Measurements from ENCODE around the gene WIZ. TPM values are rescaled to one million over a fixed set of nuclear protein-coding genes. Genes with fewer than 3 reads are reported as not detected.

The WIZ gene
- total and polyA plus RNA-seq, 2 experiments from 2014 or later = 8.9 to 39.5 TPM

DNA sequence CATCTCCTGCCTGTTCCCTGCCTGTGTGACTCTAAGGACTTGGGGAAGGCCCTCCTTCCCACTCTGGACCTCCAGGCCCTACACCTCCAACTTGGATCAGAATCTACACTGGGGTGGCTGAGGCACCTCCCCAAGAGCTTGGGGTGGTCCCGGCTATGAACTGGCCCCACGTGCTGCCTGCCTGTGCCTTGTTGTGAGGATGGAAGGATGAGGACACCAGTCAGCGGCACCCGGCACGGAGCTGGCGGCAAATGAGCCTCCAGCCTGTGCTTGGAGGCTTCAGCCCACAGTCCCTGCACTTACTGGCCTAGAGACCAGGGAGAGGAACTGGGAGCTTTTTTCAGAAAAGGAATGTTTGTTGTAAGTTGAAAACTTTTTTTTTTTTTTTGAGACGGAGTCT is 78.6 kb downstream of the WIZ start:
- Mint-ChIP-seq H3K36me3 (ENCODE audit: low read depth) (peaks cover 70% of the 10 kb centered on the region), H3K27ac (no peak overlapping the region), H3K9me3 (0 out of 3 replicates have a peak, but pooled peaks cover 3% of the 10 kb centered on the region), H3K27me3 (ENCODE audit: insufficient read depth, low read depth, poor library complexity) (peaks cover 13% of the 10 kb centered on the region), H3K4me1 (no peaks in the 10 kb centered on the region), H3K4me3 (no peak overlapping the region)
- Histone ChIP-seq H3F3A (replicated peaks; ENCODE audit: low read depth) (no peaks in the 10 kb centered on the region), H3K4me2 (no peak overlapping the region), H3K4me1 (ENCODE audit: insufficient read depth) (no peaks in the 10 kb centered on the region), H3K27ac (ENCODE audit: low read depth) (no peak overlapping the region), H3K9me2 (ENCODE audit: insufficient read depth) (no peaks in the 10 kb centered on the region), H4K20me1 (replicated peaks; ENCODE audit: insufficient read depth) (peaks cover 16% of the 10 kb centered on the region), H3K27me3 (ENCODE audit: insufficient read depth) (no peaks in the 10 kb centered on the region), H2AFZ (no peak overlapping the region), H3K4me3 (no peak overlapping the region), H3K36me3 (ENCODE audit: insufficient read depth) (peaks cover 32% of the 10 kb centered on the region), H3K79me2 (replicated peaks; ENCODE audit: insufficient read depth) (peaks cover 48% of the 10 kb centered on the region)
- no peak for TF ChIP-seq CREB1 (CRISPR knock-in tag; IDR thresholded peaks at IDR 0.05; ENCODE audit: low read depth)
- TF ChIP-seq, protein P1, sequence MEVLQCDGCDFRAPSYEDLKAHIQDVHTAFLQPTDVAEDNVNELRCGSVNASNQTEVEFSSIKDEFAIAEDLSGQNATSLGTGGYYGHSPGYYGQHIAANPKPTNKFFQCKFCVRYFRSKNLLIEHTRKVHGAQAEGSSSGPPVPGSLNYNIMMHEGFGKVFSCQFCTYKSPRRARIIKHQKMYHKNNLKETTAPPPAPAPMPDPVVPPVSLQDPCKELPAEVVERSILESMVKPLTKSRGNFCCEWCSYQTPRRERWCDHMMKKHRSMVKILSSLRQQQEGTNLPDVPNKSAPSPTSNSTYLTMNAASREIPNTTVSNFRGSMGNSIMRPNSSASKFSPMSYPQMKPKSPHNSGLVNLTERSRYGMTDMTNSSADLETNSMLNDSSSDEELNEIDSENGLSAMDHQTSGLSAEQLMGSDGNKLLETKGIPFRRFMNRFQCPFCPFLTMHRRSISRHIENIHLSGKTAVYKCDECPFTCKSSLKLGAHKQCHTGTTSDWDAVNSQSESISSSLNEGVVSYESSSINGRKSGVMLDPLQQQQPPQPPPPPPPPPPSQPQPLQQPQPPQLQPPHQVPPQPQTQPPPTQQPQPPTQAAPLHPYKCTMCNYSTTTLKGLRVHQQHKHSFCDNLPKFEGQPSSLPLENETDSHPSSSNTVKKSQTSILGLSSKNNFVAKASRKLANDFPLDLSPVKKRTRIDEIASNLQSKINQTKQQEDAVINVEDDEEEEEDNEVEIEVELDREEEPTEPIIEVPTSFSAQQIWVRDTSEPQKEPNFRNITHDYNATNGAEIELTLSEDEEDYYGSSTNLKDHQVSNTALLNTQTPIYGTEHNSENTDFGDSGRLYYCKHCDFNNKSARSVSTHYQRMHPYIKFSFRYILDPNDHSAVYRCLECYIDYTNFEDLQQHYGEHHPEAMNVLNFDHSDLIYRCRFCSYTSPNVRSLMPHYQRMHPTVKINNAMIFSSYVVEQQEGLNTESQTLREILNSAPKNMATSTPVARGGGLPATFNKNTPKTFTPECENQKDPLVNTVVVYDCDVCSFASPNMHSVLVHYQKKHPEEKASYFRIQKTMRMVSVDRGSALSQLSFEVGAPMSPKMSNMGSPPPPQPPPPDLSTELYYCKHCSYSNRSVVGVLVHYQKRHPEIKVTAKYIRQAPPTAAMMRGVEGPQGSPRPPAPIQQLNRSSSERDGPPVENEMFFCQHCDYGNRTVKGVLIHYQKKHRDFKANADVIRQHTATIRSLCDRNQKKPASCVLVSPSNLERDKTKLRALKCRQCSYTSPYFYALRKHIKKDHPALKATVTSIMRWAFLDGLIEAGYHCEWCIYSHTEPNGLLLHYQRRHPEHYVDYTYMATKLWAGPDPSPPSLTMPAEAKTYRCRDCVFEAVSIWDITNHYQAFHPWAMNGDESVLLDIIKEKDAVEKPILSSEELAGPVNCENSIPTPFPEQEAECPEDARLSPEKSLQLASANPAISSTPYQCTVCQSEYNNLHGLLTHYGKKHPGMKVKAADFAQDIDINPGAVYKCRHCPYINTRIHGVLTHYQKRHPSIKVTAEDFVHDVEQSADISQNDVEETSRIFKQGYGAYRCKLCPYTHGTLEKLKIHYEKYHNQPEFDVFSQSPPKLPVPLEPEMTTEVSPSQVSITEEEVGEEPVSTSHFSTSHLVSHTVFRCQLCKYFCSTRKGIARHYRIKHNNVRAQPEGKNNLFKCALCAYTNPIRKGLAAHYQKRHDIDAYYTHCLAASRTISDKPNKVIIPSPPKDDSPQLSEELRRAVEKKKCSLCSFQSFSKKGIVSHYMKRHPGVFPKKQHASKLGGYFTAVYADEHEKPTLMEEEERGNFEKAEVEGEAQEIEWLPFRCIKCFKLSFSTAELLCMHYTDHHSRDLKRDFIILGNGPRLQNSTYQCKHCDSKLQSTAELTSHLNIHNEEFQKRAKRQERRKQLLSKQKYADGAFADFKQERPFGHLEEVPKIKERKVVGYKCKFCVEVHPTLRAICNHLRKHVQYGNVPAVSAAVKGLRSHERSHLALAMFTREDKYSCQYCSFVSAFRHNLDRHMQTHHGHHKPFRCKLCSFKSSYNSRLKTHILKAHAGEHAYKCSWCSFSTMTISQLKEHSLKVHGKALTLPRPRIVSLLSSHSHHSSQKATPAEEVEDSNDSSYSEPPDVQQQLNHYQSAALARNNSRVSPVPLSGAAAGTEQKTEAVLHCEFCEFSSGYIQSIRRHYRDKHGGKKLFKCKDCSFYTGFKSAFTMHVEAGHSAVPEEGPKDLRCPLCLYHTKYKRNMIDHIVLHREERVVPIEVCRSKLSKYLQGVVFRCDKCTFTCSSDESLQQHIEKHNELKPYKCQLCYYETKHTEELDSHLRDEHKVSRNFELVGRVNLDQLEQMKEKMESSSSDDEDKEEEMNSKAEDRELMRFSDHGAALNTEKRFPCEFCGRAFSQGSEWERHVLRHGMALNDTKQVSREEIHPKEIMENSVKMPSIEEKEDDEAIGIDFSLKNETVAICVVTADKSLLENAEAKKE (CRISPR knock-in tag; IDR thresholded peaks at IDR 0.05) = no peak
- no peak for TF ChIP-seq ZNF331 (CRISPR knock-in tag; IDR thresholded peaks at IDR 0.05; ENCODE audit: low read depth)
- TF ChIP-seq EZH2phosphoT487 (IDR thresholded peaks at IDR 0.05; ENCODE audit: unreplicated experiment) = no peak
- TF ChIP-seq, protein P2, sequence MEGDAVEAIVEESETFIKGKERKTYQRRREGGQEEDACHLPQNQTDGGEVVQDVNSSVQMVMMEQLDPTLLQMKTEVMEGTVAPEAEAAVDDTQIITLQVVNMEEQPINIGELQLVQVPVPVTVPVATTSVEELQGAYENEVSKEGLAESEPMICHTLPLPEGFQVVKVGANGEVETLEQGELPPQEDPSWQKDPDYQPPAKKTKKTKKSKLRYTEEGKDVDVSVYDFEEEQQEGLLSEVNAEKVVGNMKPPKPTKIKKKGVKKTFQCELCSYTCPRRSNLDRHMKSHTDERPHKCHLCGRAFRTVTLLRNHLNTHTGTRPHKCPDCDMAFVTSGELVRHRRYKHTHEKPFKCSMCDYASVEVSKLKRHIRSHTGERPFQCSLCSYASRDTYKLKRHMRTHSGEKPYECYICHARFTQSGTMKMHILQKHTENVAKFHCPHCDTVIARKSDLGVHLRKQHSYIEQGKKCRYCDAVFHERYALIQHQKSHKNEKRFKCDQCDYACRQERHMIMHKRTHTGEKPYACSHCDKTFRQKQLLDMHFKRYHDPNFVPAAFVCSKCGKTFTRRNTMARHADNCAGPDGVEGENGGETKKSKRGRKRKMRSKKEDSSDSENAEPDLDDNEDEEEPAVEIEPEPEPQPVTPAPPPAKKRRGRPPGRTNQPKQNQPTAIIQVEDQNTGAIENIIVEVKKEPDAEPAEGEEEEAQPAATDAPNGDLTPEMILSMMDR (conservative IDR thresholded peaks at IDR 0.05; ENCODE audit: low read depth in 2 of 2) = no peak
- TF ChIP-seq, protein P3, sequence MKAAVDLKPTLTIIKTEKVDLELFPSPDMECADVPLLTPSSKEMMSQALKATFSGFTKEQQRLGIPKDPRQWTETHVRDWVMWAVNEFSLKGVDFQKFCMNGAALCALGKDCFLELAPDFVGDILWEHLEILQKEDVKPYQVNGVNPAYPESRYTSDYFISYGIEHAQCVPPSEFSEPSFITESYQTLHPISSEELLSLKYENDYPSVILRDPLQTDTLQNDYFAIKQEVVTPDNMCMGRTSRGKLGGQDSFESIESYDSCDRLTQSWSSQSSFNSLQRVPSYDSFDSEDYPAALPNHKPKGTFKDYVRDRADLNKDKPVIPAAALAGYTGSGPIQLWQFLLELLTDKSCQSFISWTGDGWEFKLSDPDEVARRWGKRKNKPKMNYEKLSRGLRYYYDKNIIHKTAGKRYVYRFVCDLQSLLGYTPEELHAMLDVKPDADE (IDR thresholded peaks at IDR 0.05) = no peak
- no peak for TF ChIP-seq STAT1 (IDR thresholded peaks at IDR 0.05; ENCODE audit: unreplicated experiment)
- no peak for TF ChIP-seq NANOG (IDR thresholded peaks at IDR 0.05; ENCODE audit: borderline replicate concordance)
- TF ChIP-seq EZH2 (IDR thresholded peaks at IDR 0.05; ENCODE audit: low read depth, unreplicated experiment) = no peak
- TF ChIP-seq, protein P4, sequence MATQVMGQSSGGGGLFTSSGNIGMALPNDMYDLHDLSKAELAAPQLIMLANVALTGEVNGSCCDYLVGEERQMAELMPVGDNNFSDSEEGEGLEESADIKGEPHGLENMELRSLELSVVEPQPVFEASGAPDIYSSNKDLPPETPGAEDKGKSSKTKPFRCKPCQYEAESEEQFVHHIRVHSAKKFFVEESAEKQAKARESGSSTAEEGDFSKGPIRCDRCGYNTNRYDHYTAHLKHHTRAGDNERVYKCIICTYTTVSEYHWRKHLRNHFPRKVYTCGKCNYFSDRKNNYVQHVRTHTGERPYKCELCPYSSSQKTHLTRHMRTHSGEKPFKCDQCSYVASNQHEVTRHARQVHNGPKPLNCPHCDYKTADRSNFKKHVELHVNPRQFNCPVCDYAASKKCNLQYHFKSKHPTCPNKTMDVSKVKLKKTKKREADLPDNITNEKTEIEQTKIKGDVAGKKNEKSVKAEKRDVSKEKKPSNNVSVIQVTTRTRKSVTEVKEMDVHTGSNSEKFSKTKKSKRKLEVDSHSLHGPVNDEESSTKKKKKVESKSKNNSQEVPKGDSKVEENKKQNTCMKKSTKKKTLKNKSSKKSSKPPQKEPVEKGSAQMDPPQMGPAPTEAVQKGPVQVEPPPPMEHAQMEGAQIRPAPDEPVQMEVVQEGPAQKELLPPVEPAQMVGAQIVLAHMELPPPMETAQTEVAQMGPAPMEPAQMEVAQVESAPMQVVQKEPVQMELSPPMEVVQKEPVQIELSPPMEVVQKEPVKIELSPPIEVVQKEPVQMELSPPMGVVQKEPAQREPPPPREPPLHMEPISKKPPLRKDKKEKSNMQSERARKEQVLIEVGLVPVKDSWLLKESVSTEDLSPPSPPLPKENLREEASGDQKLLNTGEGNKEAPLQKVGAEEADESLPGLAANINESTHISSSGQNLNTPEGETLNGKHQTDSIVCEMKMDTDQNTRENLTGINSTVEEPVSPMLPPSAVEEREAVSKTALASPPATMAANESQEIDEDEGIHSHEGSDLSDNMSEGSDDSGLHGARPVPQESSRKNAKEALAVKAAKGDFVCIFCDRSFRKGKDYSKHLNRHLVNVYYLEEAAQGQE (IDR thresholded peaks at IDR 0.05; ENCODE audit: unreplicated experiment) = no peak
- TF ChIP-seq POLR2AphosphoS5 (IDR thresholded peaks at IDR 0.05; ENCODE audit: low read depth) = no peak
- TF ChIP-seq ZNF114 (CRISPR knock-in tag; IDR thresholded peaks at IDR 0.05) = no peak
- ATAC-seq (no peak), DNase-seq (ENCODE audit: low spot score) (no peak)
